C4-2B (cell line): ENCODE measurements around the gene MFSD2B.

Experiments used
- H3K27ac ChIP-seq: fragments of 450-650 bp; 2 replicates; pipeline ENCODE4 v1.5.1; 2017
- CTCF ChIP-seq: fragments of 450-650 bp; conservative IDR thresholded peaks from 2 replicates; pipeline ENCODE4 v1.5.1; 2017; ENCODE audit warnings: mild to moderate bottlenecking
- ZFX ChIP-seq: fragments of 450-650 bp; IDR thresholded peaks from 2 replicates; pipeline ENCODE4 v1.6.1; 2017

Gene MFSD2B

GRCh38 chr2:24058564-24059271 lies 48.8 kb downstream of the MFSD2B start:
- no peak overlapping the region for H3K27ac ChIP-seq
- TF ChIP-seq ZFX (no peak), CTCF (no peak)

DNA sequence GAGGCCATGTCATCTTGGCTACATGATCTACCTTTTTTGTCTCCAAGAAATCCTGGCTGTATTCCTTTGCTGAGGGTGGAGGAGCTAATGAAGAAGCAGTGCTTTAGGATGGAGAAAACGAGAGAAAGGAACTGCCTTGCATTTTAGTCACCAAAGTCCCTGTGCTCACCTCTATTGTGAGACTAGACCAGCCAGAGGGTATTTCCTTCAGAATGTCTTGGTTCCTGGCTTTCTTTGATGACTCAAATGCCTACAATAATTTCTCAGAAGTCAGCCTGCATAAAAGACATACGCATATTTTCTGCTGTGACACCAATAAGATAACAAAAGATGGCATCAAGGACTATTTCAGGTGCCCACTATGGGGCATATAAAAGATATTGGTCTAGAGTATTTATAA lies 55.5 kb downstream of the MFSD2B start:
- no peak for TF ChIP-seq CTCF
- no peak for TF ChIP-seq ZFX
- H3K27ac ChIP-seq: no peak overlapping the region

DNA sequence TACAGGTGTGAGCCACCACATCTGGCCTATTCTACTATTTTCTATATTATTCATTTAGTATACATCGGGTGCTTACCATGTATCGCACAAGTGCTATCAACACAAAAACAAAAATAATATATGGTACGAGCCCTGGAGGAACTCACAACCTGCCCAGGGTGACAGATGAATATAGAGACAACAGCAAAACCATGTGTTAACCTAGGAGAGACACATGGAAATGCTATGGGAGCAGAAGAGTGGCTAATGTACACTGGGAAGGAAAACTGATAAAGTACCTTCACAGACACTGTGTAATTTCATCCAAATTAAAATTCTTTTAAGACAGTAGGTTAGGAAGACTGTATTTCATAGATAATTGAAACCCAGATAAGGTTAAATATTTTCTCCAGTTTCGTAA lies 62.4 kb downstream of the MFSD2B start:
- no peak overlapping the region for H3K27ac ChIP-seq
- TF ChIP-seq CTCF: no peak
- TF ChIP-seq ZFX: no peak

GRCh38 chr2:24073816-24074215 lies 63.9 kb downstream of the MFSD2B start:
- H3K27ac ChIP-seq: no peak overlapping the region
- no peak for TF ChIP-seq CTCF
- TF ChIP-seq ZFX: no peak

DNA sequence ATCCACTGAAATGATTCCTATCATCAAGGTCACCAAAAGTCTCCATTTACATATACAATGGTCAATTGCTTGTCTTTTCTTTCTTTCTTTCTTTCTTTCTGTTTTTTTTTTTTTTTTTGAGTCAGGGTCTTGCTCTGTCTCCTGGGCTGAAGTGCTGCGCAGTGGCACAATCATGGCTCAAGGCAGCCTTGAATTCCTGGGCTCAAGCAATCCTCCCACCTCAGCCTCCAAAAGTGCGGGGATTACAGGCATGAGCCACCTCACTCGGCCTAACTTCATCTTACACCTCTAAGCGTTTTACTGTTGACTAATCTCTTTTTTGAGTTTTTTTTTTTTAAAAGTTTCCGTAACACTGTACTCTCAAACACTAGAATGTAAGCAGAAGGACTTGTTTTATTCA lies 65.4 kb downstream of the MFSD2B start:
- peak overlapping the region; percentile 70; the same call in 1 of the 2 replicates for H3K27ac ChIP-seq
- TF ChIP-seq CTCF (no peak), ZFX (no peak)
